Loucy (cell line): ENCODE data around the gene ZNF521.

ENCODE experiments used
- CTCF ChIP-seq: fragments of 200-600 bp; sonication (generic); conservative IDR thresholded peaks from 2 replicates; pipeline ENCODE4 v1.5.1; 2014; ENCODE audit warnings: mild to moderate bottlenecking, antibody characterized with exemption, low read length
- EZH2phosphoT487 ChIP-seq: fragments of 200-600 bp; IDR thresholded peaks from 2 replicates; pipeline ENCODE4 v1.6.1; 2018; ENCODE audit warnings: antibody characterized with exemption, mild to moderate bottlenecking, moderate library complexity, borderline replicate concordance

- TF ChIP-seq CTCF (no peak), EZH2phosphoT487 (no peak)
Observed at GRCh38 chr18:25074925-25075324, 277.0 kb downstream of the ZNF521 start.
